Neural cell (in vitro differentiated cells): ENCODE data around the gene SLC9A1. TPM values are rescaled to one million over a fixed set of nuclear protein-coding genes. Genes with fewer than 3 reads are reported as not detected.

Source experiments
- H2AFZ ChIP-seq: fragments of 200-600, 300-800 bp; sonication (generic), shearing (Covaris generic); 2 replicates; pipeline ENCODE4 v1.6.0; 2014; ENCODE audit warnings: low read depth, mild to moderate bottlenecking, antibody characterized with exemption, low read length, moderate library complexity
- H3F3A ChIP-seq: fragments of 200-600 bp; shearing (Covaris generic); 2 replicates; pipeline ENCODE4 v1.6.1; 2016; ENCODE audit warnings: mild to moderate bottlenecking, moderate library complexity, mixed read lengths, antibody characterized with exemption, low read length; ENCODE audit not compliant: insufficient read depth, poor library complexity, severe bottlenecking
- H3K27ac ChIP-seq: fragments of 200-600, 300-800 bp; sonication (generic), shearing (Covaris generic); 2 replicates; pipeline ENCODE4 v1.5.1; 2014; ENCODE audit warnings: mild to moderate bottlenecking, low read length, moderate library complexity
- H3K27me3 ChIP-seq: fragments of 300-800, 200-600 bp; sonication (generic), shearing (Covaris generic); 2 replicates; pipeline ENCODE4 v1.6.0; 2014; ENCODE audit warnings: mild to moderate bottlenecking, low read depth, low read length, moderate library complexity; ENCODE audit not compliant: insufficient read depth
- H3K36me3 ChIP-seq: fragments of 300-800, 200-600 bp; sonication (generic), shearing (Covaris generic); 2 replicates; pipeline ENCODE4 v1.5.1; 2014; ENCODE audit warnings: mild to moderate bottlenecking, antibody characterized with exemption, low read length, moderate library complexity; ENCODE audit not compliant: insufficient read depth
- H3K4me2 ChIP-seq: fragments of 300-800, 200-600 bp; sonication (generic), shearing (Covaris generic); 2 replicates; pipeline ENCODE4 v1.6.0; 2014; ENCODE audit warnings: mild to moderate bottlenecking, low read length
- H3K4me3 ChIP-seq: fragments of 300-800, 200-600 bp; sonication (generic), shearing (Covaris generic); 2 replicates; pipeline ENCODE4 v1.5.1; 2014; ENCODE audit warnings: mild to moderate bottlenecking, low read length, moderate library complexity
- H3K79me2 ChIP-seq: fragments of 200-600 bp; shearing (Covaris generic); replicated peaks from 2 replicates; pipeline ENCODE4 v1.6.0; 2014; ENCODE audit warnings: mild to moderate bottlenecking, low read length, moderate library complexity; ENCODE audit not compliant: insufficient read depth
- H3K9ac ChIP-seq: fragments of 300-800, 200-600 bp; sonication (generic), shearing (Covaris generic); 2 replicates; pipeline ENCODE4 v1.6.1; 2016; ENCODE audit warnings: mild to moderate bottlenecking, low read length, mixed read lengths
- H3K9me2 ChIP-seq: fragments of 200-600 bp; shearing (Covaris generic); 2 replicates; pipeline ENCODE4 v1.6.1; 2016; ENCODE audit warnings: mild to moderate bottlenecking, low read length, mixed read lengths; ENCODE audit not compliant: insufficient read depth
- H3K9me3 ChIP-seq: fragments of 200-600, 300-800 bp; sonication (generic), shearing (Covaris generic); 2 replicates; pipeline ENCODE4 v1.6.1; 2016; ENCODE audit warnings: mild to moderate bottlenecking, mixed run types, low read length, moderate library complexity, mixed read lengths
- H4K20me1 ChIP-seq: fragments of 200-600 bp; shearing (Covaris generic); 2 replicates; pipeline ENCODE4 v1.6.1; 2016; ENCODE audit warnings: mild to moderate bottlenecking, mixed run types; ENCODE audit not compliant: insufficient read depth
- CTCF ChIP-seq: fragments of 450-650 bp; IDR thresholded peaks from 2 replicates; pipeline ENCODE4 v1.5.1; 2014; ENCODE audit warnings: antibody characterized with exemption, mild to moderate bottlenecking, moderate library complexity; ENCODE audit not compliant: poor library complexity, severe bottlenecking
- EP300 ChIP-seq: fragments of 450-650 bp; conservative IDR thresholded peaks from 2 replicates; pipeline ENCODE4 v1.6.1; 2014; ENCODE audit warnings: antibody characterized with exemption, mild to moderate bottlenecking, moderate library complexity; ENCODE audit not compliant: poor library complexity, severe bottlenecking
- EZH2 ChIP-seq: fragments of 200-600, 300-800 bp; shearing (Covaris generic), sonication (generic); IDR thresholded peaks from 2 replicates; pipeline ENCODE4 v1.6.1; 2014; ENCODE audit warnings: antibody characterized with exemption, low read length, borderline replicate concordance, mild to moderate bottlenecking; ENCODE audit not compliant: insufficient read depth, poor library complexity, severe bottlenecking
- MXI1 ChIP-seq: fragments of 450-650 bp; conservative IDR thresholded peaks from 2 replicates; pipeline ENCODE4 v1.6.1; 2014; ENCODE audit warnings: antibody characterized with exemption, mild to moderate bottlenecking; ENCODE audit not compliant: poor library complexity, severe bottlenecking
- POLR2AphosphoS5 ChIP-seq: IDR thresholded peaks from 2 replicates; pipeline ENCODE4 v1.6.1; 2012
- RAD21 ChIP-seq: fragments of 450-650 bp; conservative IDR thresholded peaks from 2 replicates; pipeline ENCODE4 v1.6.1; 2014; ENCODE audit warnings: antibody characterized with exemption, mild to moderate bottlenecking, moderate library complexity
- REST ChIP-seq: IDR thresholded peaks from 2 replicates; pipeline ENCODE4 v1.6.1; 2012; ENCODE audit warnings: borderline replicate concordance
- SMC3 ChIP-seq: fragments of 450-650 bp; conservative IDR thresholded peaks from 2 replicates; pipeline ENCODE4 v1.6.1; 2014; ENCODE audit warnings: antibody characterized with exemption, mild to moderate bottlenecking, moderate library complexity; ENCODE audit not compliant: poor library complexity
- TAF1 ChIP-seq: IDR thresholded peaks from 2 replicates; pipeline ENCODE4 v1.6.1; 2012; ENCODE audit warnings: low read depth
- polyA plus RNA-seq: library from polyadenylated mRNA; depleted of rRNA; stranded (reverse); fragments of >200 nt; gene quantifications from 2 replicates; pipeline ENCODE4 v1.2.3, GENCODE V29; 2014

The SLC9A1 gene
- polyA plus RNA-seq, 1 donor from 2014 or later = 1.5 TPM

- H3K9ac ChIP-seq = no peak overlapping the region
- H3K4me2 ChIP-seq = no peak overlapping the region
- no peaks in the 10 kb centered on the region for H3K36me3 ChIP-seq
- TF ChIP-seq CTCF (no peak), SMC3 (no peak), EZH2 (no peak), MXI1 (no peak), EP300 (no peak), POLR2AphosphoS5 (no peak), RAD21 (no peak), REST (no peak), TAF1 (no peak)
- H4K20me1 ChIP-seq = no peaks in the 10 kb centered on the region
- no peaks in the 10 kb centered on the region for H3K27me3 ChIP-seq
- no peaks in the 10 kb centered on the region for H3F3A ChIP-seq
- no peaks in the 10 kb centered on the region for H3K9me3 ChIP-seq
- no peak overlapping the region for H3K27ac ChIP-seq
- no peak overlapping the region for H2AFZ ChIP-seq
- H3K79me2 ChIP-seq = no peaks in the 10 kb centered on the region
- no peak overlapping the region for H3K4me3 ChIP-seq
- H3K9me2 ChIP-seq = no peaks in the 10 kb centered on the region
Observed at GRCh38 chr1:27090911-27091310, 64.0 kb downstream of the SLC9A1 start.

GRCh38 chr1:27087371-27088220 is 67.3 kb downstream of the SLC9A1 start:
- Histone ChIP-seq H3K9me2 (no peaks in the 10 kb centered on the region), H3K79me2 (no peaks in the 10 kb centered on the region), H3K9ac (no peak overlapping the region), H3K9me3 (no peaks in the 10 kb centered on the region), H3K27ac (no peak overlapping the region), H3F3A (no peaks in the 10 kb centered on the region), H3K36me3 (no peaks in the 10 kb centered on the region), H4K20me1 (no peaks in the 10 kb centered on the region), H2AFZ (no peak overlapping the region), H3K4me3 (no peak overlapping the region), H3K4me2 (no peak overlapping the region), H3K27me3 (no peaks in the 10 kb centered on the region)
- TF ChIP-seq TAF1 (no peak), EP300 (no peak), RAD21 (no peak), REST (no peak), POLR2AphosphoS5 (no peak), MXI1 (no peak), CTCF (no peak), SMC3 (no peak), EZH2 (no peak)
